HAP-1 (cell line): ENCODE results near the gene DAB2.
A peak's percentile ranks its signal among the peaks of the same experiment; 100 is the strongest.

Source experiments
- DNase-seq, 2 experiments: peaks; one replicate each; pipeline ENCODE4 v3.0.0-alpha.2; 2016 to 2020; ENCODE audit warnings: low spot score in 2 of 2
- H3K27me3 ChIP-seq: fragments of 250-450 bp; sonication (Bioruptor Pico); 2 replicates; pipeline ENCODE4 v1.5.1; 2020; ENCODE audit warnings: low read depth, mild to moderate bottlenecking, moderate library complexity
- H3K36me3 ChIP-seq: fragments of 250-450 bp; sonication (Bioruptor Pico); replicated peaks from 2 replicates; pipeline ENCODE4 v1.5.1; 2020; ENCODE audit warnings: mild to moderate bottlenecking
- H3K4me1 ChIP-seq: fragments of 250-450 bp; sonication (Bioruptor Pico); 2 replicates; pipeline ENCODE4 v1.5.1; 2020; ENCODE audit warnings: mild to moderate bottlenecking
- H3K4me3 ChIP-seq: fragments of 250-450 bp; sonication (Bioruptor Pico); 2 replicates; pipeline ENCODE4 v1.5.1; 2020; ENCODE audit warnings: mild to moderate bottlenecking, moderate library complexity
- H3K9me3 ChIP-seq: fragments of 250-450 bp; sonication (Bioruptor Pico); 2 replicates; pipeline ENCODE4 v1.5.1; 2020; ENCODE audit warnings: mild to moderate bottlenecking, moderate library complexity
- in situ Hi-C: fragments of 300-500 bp; cut with MboI; formaldehyde crosslinking; loops from 3 replicates; pipeline ENCODE4 v1.14.3; 2020; ENCODE audit warnings: low sequenced_read_pairs, inconsistent platforms, mixed read lengths

Gene DAB2

GRCh38 chr5:39440958-39441624 lies 16.3 kb upstream of the DAB2 start:
- DNase-seq = no peak
- Histone ChIP-seq H3K27me3 (no peaks in the 10 kb centered on the region), H3K4me1 (no peaks in the 10 kb centered on the region), H3K9me3 (no peaks in the 10 kb centered on the region), H3K36me3 (no peaks in the 10 kb centered on the region), H3K4me3 (no peak overlapping the region)
- in situ Hi-C loops = no loop called here

GRCh38 chr5:39440192-39440957 lies 15.6 kb upstream of the DAB2 start:
- in situ Hi-C loops = no loop called here
- Histone ChIP-seq H3K9me3 (no peaks in the 10 kb centered on the region), H3K4me3 (no peak overlapping the region), H3K27me3 (peaks cover 6% of the 10 kb centered on the region; the same call in 1 of the 2 replicates), H3K4me1 (no peaks in the 10 kb centered on the region), H3K36me3 (no peaks in the 10 kb centered on the region)
- DNase-seq = no peak

- Histone ChIP-seq H3K9me3 (no peaks in the 10 kb centered on the region), H3K27me3 (peaks cover 10% of the 10 kb centered on the region; the same call in 1 of the 2 replicates), H3K4me3 (no peak overlapping the region), H3K4me1 (no peaks in the 10 kb centered on the region), H3K36me3 (no peaks in the 10 kb centered on the region)
- DNase-seq = no peak
- in situ Hi-C loops = no loop called here
Observed at GRCh38 chr5:39439582-39440162, 14.9 kb upstream of the DAB2 start.

GRCh38 chr5:39437467-39437866 lies 12.7 kb upstream of the DAB2 start:
- in situ Hi-C loops = no loop called here
- no peak for DNase-seq
- H3K27me3 ChIP-seq = peaks cover 10% of the 10 kb centered on the region; the same call in 1 of the 2 replicates
- H3K4me1 ChIP-seq = no peaks in the 10 kb centered on the region
- H3K9me3 ChIP-seq = no peaks in the 10 kb centered on the region
- no peak overlapping the region for H3K4me3 ChIP-seq
- no peaks in the 10 kb centered on the region for H3K36me3 ChIP-seq

- no peak for DNase-seq
- in situ Hi-C loops = no loop called here
- H3K36me3 ChIP-seq = no peaks in the 10 kb centered on the region
- no peaks in the 10 kb centered on the region for H3K9me3 ChIP-seq
- peaks cover 10% of the 10 kb centered on the region; the same call in 1 of the 2 replicates for H3K27me3 ChIP-seq
- no peaks in the 10 kb centered on the region for H3K4me1 ChIP-seq
- H3K4me3 ChIP-seq = no peak overlapping the region
Observed at GRCh38 chr5:39433848-39434247, 9.1 kb upstream of the DAB2 start.

GRCh38 chr5:39432696-39433530 lies 8.1 kb upstream of the DAB2 start:
- Histone ChIP-seq H3K4me1 (peaks cover under 1% of the 10 kb centered on the region; the same call in 1 of the 2 replicates), H3K36me3 (no peaks in the 10 kb centered on the region), H3K9me3 (no peaks in the 10 kb centered on the region), H3K27me3 (peaks cover 10% of the 10 kb centered on the region; the same call in 1 of the 2 replicates), H3K4me3 (no peak overlapping the region)
- in situ Hi-C loops = no loop called here
- no peak for DNase-seq

- peaks cover 5% of the 10 kb centered on the region; the same call in 1 of the 2 replicates for H3K27me3 ChIP-seq
- H3K9me3 ChIP-seq = no peaks in the 10 kb centered on the region
- H3K4me3 ChIP-seq = no peak overlapping the region
- DNase-seq = no peak
- in situ Hi-C loops = no loop called here
- H3K4me1 ChIP-seq = peaks cover 16% of the 10 kb centered on the region
- H3K36me3 ChIP-seq = no peaks in the 10 kb centered on the region
Observed at GRCh38 chr5:39430461-39430860, 5.7 kb upstream of the DAB2 start.

- no peak for DNase-seq
- in situ Hi-C loops = no loop called here
- no peaks in the 10 kb centered on the region for H3K36me3 ChIP-seq
- H3K27me3 ChIP-seq = no peaks in the 10 kb centered on the region
- peaks cover 21% of the 10 kb centered on the region for H3K4me1 ChIP-seq
- H3K9me3 ChIP-seq = no peaks in the 10 kb centered on the region
- no peak overlapping the region for H3K4me3 ChIP-seq
Observed at GRCh38 chr5:39428640-39429039, 3.9 kb upstream of the DAB2 start.

- Histone ChIP-seq H3K9me3 (no peaks in the 10 kb centered on the region), H3K36me3 (no peaks in the 10 kb centered on the region), H3K4me1 (peaks cover 24% of the 10 kb centered on the region), H3K4me3 (no peak overlapping the region), H3K27me3 (no peaks in the 10 kb centered on the region)
- DNase-seq = no peak
- in situ Hi-C loops = no loop called here
Observed at GRCh38 chr5:39427633-39428032, 2.9 kb upstream of the DAB2 start.

- H3K9me3 ChIP-seq = no peaks in the 10 kb centered on the region
- H3K4me3 ChIP-seq = no peak overlapping the region
- H3K4me1 ChIP-seq = peaks cover 24% of the 10 kb centered on the region
- DNase-seq = peak; percentile 24 to 67
- H3K36me3 ChIP-seq = no peaks in the 10 kb centered on the region
- no peaks in the 10 kb centered on the region for H3K27me3 ChIP-seq
- in situ Hi-C loops = no loop called here
Observed at GRCh38 chr5:39427229-39427628, 2.4 kb upstream of the DAB2 start.

- H3K36me3 ChIP-seq = no peaks in the 10 kb centered on the region
- H3K4me3 ChIP-seq = no peak overlapping the region
- DNase-seq = no peak
- H3K27me3 ChIP-seq = no peaks in the 10 kb centered on the region
- H3K4me1 ChIP-seq = peaks cover 24% of the 10 kb centered on the region
- H3K9me3 ChIP-seq = no peaks in the 10 kb centered on the region
- in situ Hi-C loops = no loop called here
Observed at GRCh38 chr5:39426746-39427105, 1.9 kb upstream of the DAB2 start.

GRCh38 chr5:39426051-39426745 lies 1.4 kb upstream of the DAB2 start:
- H3K9me3 ChIP-seq = no peaks in the 10 kb centered on the region
- in situ Hi-C loops = no loop called here
- H3K4me1 ChIP-seq = peaks cover 24% of the 10 kb centered on the region
- no peak for DNase-seq
- no peak overlapping the region for H3K4me3 ChIP-seq
- no peaks in the 10 kb centered on the region for H3K27me3 ChIP-seq
- H3K36me3 ChIP-seq = no peaks in the 10 kb centered on the region

GRCh38 chr5:39423331-39423751 lies 1.4 kb downstream of the DAB2 start:
- in situ Hi-C loops = no loop called here
- H3K4me1 ChIP-seq = peaks cover 24% of the 10 kb centered on the region
- H3K36me3 ChIP-seq = no peaks in the 10 kb centered on the region
- H3K4me3 ChIP-seq = no peak overlapping the region
- H3K27me3 ChIP-seq = no peaks in the 10 kb centered on the region
- no peak for DNase-seq
- H3K9me3 ChIP-seq = no peaks in the 10 kb centered on the region
